SK-N-SH treated with all-trans-retinoic acid at 6 μM for 48 hours (cell line): Measurements from ENCODE around the gene ARPC5L.

Experiments used
- ARNTL ChIP-seq: fragments of 450-650 bp; formaldehyde crosslinking; IDR thresholded peaks from 2 replicates; pipeline ENCODE4 v1.5.0; 2020; ENCODE audit warnings: low read depth, mild to moderate bottlenecking, moderate library complexity, borderline replicate concordance
- ESRRG ChIP-seq: fragments of 250-450 bp; sonication (Bioruptor Pico); IDR thresholded peaks from 2 replicates; pipeline ENCODE4 v1.6.1; 2021; ENCODE audit warnings: mild to moderate bottlenecking
- PATZ1 ChIP-seq: fragments of 250-450 bp; sonication (Bioruptor Pico); IDR thresholded peaks from 2 replicates; pipeline ENCODE4 v1.8.0; 2020; ENCODE audit warnings: mild to moderate bottlenecking, moderate library complexity, borderline replicate concordance
- SNAI2 ChIP-seq: fragments of 250-450 bp; sonication (Bioruptor Pico); IDR thresholded peaks from 2 replicates; pipeline ENCODE4 v1.5.0; 2020; ENCODE audit warnings: mild to moderate bottlenecking, moderate library complexity
- TOX ChIP-seq: fragments of 250-450 bp; sonication (Bioruptor Pico); IDR thresholded peaks from 2 replicates; pipeline ENCODE4 v1.8.0; 2021; ENCODE audit warnings: mild to moderate bottlenecking, moderate library complexity, borderline replicate concordance
- ZFP3 ChIP-seq: fragments of 250-450 bp; sonication (Bioruptor Pico); IDR thresholded peaks from 2 replicates; pipeline ENCODE4 v1.5.0; 2020; ENCODE audit warnings: mild to moderate bottlenecking, moderate library complexity
- ZFP30 ChIP-seq: fragments of 450-650 bp; formaldehyde crosslinking; IDR thresholded peaks from 2 replicates; pipeline ENCODE4 v1.5.0; 2022; ENCODE audit warnings: mild to moderate bottlenecking, moderate library complexity
- ZNF70 ChIP-seq: fragments of 450-650 bp; formaldehyde crosslinking; IDR thresholded peaks from 2 replicates; pipeline ENCODE4 v1.5.0; 2020; ENCODE audit warnings: mild to moderate bottlenecking, moderate library complexity

DNA sequence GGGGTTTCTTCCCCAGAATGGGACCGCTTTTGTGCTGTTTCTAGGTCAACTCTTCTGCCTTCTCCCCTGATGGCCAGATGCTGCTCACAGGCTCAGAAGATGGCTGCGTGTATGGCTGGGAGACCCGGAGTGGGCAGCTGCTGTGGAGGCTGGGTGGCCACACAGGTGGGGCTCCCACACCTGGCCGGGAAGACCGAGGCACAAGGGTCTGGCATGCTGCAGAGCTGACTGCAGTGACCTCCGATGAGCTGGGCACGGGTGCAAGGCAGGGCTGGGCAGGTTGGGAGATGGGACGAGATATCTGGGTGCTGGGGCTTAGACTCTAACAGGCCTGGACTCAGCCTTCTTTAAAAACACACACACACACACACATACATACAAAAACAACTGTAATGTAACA lies 7.8 kb upstream of the ARPC5L start:
- TF ChIP-seq SNAI2 (CRISPR knock-in tag) (no peak), ZFP30 (CRISPR knock-in tag) (no peak), ESRRG (no peak), ZNF70 (CRISPR knock-in tag) (no peak), TOX (CRISPR knock-in tag) (no peak), ZFP3 (no peak), PATZ1 (CRISPR knock-in tag) (no peak), ARNTL (no peak)
